DMS153 (cell line): ENCODE measurements around the gene SLC39A3.

Source experiments
- DNase-seq: peaks from one replicate; lab custom pipeline; 2025; lab: John Stamatoyannopoulos, UW

Gene SLC39A3

DNA sequence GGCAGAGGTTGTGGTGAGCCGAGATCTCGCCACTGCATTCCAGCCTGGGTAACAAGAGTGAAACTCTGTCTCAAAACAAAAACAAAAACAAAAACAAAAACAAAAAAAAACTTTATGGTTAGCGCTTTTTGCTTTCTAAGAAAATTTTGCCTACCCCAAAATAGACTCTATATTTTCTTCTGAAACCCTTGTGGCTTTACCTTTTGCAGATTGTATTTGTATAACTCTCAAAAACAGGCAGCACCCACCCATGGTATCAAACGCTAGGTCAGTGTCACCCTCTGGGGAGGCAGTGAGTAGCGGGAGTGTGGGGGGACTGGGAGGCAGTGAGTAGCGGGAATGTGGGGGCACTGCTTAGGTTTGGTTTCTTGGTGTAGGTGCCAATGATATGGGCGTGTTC, 7.5 kb upstream of the SLC39A3 start:
- no peak for DNase-seq

DNA sequence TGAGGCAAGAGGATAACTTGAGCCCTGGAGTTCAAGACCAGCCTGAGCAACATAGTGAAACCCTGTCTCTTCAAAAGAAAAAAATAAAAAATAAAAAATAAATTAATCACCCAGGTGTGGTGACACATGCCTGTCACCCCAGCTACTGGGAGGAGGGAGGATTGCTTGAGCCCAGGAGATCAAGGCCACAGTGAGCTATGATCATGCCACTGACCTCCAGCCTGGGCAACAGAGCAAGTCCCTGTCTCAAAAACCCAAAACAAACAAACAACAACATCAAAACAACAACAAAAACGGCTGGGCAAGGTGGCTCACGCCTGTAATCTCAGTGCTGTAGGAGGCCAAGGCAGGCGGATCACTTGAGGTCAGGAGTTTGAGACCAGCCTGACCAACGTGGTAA, 4.3 kb upstream of the SLC39A3 start:
- DNase-seq, result no peak

DNA sequence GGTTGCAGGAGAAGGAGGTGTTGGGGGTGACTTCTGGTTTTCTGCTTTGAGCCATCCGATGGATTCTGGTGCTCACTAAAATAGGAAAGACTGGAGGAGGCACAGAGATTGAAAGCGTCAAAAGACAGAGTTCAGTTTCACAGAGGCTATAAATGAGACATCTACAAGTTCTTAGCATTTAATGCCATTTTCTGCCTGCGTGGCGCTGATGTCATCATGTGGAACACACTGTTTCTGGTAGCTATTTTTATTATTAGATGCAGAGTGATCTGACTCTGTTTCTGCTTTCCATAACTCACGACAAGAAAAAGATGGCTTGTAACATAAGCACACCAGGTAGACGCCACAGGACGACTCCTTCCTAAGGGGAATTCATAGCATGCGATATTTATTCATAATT, 3.3 kb upstream of the SLC39A3 start:
- DNase-seq, result no peak

DNA sequence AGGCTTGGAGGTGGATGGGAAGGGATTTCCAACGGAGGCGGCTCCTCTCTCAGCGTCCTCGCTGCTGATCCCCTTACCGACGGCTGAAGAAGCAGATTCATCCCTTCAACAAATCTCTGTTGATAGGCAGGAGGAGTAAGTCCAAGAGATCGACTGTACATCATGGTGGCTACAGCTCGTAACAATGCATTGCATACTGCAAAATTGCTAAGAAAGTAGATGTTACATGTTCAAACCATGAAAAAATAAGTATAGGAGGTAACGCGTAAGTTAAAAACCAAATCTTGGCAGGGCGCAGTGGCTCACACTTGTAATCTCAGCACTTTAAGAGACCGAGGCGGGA, 468 bp upstream of the SLC39A3 start:
- no peak for DNase-seq

DNA sequence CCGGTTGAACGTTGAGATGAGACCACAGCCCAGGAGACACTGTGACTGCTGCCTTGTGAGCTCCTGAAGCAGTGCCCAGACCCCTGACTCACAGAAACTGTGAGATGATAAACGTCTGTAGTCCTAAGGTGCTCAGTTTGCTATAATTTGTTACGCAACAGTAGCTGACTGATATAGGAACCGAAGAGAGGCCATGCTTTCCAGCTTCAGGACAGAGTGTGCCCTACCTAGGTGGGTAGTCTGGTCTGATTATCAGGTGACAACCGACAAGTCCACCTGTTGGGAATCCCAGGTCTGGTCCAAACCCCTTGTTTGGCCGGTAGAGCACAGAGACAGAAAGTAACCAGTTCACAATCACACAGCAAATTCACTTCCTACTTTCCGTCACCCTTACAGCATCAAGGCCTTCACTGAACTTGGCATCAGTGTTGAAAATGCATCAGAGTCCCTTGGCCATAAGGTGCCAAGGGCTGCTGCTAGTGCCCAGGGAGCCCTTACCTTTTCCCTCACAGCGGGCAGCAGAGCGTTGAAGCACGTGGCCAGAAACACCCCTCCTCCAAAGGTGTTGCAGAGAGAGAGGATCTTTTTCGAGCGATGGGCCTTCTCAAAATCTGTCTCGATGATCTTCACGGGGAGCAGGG, 3.1 kb downstream of the SLC39A3 start:
- DNase-seq, result no peak

DNA sequence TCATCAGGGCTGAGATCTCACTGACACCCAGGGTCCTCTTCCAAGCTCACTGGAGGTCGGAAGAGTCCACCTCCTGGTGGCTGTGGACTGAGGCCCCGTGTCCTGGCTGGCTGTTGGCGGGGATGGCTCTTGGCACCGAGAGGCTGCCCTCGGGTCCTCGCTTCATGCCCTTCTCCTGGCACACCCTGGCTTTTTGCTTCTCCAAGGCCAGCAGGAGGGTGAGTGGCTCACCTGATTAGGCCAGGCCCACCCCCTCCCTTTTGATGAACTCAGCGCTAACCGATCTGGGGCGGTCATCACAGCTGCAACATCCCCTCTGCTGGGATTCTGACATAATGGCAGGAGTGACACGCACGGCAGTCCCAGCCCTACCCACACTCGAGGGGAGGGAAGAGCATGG, 4.4 kb downstream of the SLC39A3 start:
- DNase-seq, result no peak

DNA sequence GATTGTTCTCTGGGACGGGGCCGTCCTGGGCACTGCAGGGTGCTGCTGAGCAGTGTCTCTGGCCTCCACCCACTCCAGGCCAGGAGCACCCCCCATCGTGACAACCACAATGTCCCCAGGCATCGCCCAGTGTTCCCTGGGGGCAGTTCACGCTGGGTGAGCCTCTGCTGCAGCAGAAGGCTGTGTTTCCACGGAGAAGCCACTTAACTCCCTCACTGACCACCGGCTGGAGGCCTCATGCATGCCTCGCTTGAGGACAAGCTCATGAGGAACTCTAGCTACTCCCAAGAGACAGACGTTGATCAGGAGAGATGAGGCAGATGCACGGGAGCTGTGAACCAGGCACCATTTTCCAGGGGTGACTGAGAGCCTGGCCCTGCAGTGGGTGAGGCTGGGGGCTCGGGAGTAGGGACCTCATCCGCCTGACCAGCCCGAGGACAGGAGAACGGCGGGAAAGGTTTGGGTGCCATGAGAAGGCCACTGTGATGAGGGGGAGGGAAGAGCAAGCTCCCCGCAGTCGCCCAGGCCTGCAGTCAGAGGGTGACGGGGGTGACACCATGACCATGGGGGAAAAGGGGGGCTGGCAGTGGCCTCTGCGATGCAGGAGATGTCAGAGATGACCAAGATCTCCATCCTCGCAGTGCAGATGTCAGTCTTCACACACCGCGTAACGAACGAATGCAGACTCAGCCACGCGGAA, 5.1 kb downstream of the SLC39A3 start:
- no peak for DNase-seq

DNA sequence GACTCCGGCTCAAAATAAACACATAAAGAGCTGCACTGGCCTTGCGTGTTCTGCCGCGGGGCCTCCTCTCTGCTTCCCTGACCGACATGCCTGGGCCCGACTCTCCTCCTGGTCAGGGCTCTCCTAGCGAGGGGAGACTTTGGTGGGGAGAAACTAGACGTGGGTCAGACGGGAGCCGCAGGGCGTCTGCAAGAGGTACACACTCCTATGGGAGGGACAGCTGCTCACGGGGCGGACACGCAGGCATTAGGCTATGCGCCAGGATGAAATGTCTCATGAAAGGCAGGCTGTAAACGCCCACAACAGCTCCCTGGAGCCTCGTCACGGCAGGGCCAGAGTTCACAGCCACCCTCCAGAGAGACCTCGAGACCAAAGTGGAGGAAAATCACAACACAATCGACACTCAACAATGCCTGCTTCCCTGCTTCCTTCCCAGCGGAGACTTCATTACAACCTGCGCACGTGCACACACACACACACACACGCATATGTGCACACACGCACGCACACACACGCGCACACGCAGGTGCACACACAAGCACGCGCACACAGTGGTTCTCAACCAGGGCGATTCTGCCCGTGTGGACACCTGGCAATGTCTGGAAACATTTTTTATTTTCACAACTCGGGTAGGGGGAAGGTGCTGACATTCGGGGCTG, 5.8 kb downstream of the SLC39A3 start:
- no peak for DNase-seq

DNA sequence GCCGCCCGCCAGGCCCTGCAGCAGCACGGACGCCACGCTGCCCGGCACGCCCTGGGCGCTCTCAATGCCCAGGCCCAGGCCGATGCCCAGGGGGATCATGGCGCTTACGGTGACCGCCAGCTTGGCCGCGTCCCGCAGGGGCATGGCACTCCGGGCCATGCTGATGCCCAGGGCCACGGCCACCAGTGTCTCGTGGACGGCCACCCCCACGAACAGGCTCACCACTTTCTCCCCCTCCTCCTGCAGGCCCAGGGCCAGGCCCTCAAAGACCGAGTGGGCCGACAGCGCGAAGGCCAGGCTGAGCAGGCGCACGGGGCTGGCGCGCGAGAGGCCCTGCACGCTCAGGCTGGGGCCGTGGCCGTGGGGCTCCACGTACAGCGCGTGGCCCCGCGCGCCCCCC, 6.9 kb downstream of the SLC39A3 start:
- no peak for DNase-seq

DNA sequence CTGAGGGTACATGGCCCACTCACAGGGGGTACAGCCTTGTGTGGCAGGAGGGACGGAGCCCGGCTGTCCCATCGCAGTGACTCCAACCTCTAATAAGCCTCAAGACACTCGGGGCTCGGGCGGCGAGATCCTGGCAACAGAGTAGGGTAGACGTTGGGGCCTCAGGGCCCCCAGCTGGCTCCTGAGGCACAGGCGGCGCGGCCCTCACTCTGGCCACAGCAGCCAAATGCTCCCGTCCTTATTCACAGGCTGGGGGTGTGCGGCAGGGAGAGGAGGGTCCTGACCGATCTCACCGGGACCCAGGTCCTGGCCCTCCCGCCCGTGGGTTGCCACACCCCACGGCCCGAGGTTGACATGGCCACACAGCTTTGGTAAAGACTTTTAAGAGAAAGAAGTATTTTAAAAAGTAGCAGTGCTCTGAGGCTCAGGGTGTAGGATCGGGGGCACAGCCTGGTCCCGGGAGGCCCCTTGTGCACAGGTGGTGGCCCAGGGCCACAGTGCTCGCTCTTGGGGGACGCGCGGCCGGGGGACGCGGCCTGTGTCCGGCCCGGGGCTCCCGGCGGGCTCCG, 7.6 kb downstream of the SLC39A3 start:
- no peak for DNase-seq

DNA sequence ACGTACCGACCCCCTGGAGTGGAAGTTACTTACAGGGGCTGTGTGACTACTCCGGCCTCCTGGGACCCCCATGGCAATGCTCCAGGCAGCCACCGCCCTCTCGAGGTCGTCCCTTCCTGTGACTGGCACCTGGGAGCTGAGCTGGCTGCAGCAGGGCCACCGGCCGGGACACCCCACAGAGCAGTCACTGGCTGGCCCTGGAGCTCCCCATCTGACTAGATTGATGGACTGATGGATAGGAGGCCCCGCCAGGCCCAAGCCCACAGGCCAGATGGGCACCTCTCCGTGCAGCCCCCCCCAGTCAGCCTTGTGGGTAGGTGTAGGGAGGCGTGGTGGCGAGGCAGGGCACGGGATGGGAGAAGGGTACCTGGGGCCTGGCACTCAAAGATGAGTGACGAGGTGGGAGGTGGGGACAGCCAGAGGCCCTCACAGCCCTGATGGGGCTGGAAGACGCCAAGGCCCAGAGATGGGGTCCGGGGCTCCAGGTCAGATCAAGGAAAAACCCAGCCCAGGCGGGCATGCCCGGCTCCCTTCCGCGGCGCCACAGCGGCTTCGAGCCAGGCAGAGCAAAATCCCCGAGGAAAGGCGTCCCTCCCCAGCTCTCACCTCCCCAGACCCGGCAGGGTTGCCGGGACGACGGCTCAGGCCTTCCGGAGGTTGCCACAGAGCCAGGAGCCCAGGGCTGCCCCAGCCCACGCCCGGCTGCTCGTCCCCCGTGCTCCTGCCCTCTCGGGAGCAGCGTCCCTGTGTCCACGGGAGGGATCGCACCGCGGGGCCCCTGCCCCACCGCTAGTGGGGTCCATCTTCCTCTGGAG, 8.4 kb downstream of the SLC39A3 start:
- no peak for DNase-seq

DNA sequence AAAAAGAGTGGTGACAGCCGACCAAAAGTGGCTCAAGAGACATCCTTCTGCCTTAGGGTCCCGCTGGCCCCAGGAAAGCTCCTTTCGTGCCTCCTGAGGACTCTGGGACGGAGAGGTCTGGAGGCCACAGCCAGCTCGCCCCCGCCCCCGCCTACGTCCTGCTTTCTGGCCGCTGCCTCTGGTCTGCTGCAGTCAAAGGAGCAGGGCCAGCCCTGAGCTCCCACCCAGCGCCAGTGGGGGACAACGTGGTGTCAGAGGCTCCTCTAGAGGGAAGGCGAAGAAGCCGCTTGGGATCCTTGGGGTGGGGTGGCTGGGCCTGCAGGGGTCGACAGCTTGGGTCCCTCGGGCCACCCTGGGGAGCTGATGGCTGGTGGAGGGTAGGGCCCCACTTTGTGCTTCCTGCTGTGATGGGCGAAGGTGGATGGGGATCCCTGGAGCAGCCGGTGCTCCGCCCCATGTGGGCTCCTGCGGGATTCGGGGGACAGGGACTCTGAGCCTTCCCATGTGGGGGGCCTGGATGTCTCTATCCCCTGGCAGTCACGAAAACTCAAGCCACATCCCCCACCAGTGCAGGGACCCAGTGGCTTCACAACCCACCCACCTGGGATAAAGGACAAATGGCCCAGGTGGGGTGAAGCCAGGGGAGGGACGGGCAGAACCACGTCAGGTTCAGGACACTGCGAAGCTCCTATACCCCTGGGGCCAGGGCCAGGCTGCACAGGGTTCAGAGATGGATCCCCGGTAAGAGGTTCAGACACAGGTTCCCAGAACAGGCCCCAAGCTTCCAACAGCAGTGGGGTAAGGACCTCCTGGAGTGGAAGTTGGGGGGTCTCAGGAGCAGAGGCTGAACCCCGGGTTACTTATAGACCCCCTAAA, 9.6 kb downstream of the SLC39A3 start:
- DNase-seq, result no peak

DNA sequence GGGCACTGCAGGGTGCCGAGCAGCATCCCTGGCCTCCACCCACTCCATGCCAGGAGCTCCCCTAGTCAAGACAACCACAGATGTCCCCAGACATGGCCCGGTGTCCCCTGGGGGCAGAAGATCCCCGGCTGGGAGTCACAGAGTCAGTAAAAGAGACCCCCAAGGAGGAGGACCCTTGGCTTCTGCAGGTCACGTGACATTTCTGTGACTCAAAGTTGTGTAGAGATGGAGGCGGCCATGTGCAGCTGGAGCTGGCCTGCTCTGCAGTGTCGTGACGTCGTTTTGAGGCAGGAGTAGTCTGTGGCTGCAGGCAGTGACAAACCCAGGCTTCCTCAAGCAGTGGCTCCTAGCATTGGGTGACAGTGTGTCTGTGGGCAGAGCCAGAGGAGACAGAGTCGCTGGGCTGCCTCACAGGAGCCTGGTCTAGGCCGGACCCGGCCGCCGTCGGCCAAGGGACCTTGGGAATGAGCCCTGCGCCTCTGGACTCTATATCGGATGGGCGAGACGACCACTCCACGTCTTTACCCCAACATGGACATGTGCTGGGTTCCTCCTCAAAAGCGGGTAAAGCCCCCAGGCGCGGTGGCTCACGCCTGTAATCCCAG, 10.9 kb downstream of the SLC39A3 start:
- no peak for DNase-seq

DNA sequence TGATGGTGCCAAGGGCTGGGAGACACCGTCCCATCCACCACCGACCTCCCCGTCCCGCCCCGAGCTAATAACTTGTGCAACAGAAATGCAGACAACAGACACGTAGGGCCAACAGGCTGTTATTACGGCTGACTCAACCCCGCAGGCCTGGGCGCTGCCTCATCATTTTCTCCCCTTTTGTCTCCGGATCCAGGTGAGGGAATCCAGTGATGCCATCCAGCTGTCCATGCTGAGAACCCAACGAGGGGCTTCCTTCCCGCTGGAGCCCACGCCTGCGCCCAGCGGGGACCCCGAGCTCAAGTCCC, 12.2 kb downstream of the SLC39A3 start:
- DNase-seq, result no peak

DNA sequence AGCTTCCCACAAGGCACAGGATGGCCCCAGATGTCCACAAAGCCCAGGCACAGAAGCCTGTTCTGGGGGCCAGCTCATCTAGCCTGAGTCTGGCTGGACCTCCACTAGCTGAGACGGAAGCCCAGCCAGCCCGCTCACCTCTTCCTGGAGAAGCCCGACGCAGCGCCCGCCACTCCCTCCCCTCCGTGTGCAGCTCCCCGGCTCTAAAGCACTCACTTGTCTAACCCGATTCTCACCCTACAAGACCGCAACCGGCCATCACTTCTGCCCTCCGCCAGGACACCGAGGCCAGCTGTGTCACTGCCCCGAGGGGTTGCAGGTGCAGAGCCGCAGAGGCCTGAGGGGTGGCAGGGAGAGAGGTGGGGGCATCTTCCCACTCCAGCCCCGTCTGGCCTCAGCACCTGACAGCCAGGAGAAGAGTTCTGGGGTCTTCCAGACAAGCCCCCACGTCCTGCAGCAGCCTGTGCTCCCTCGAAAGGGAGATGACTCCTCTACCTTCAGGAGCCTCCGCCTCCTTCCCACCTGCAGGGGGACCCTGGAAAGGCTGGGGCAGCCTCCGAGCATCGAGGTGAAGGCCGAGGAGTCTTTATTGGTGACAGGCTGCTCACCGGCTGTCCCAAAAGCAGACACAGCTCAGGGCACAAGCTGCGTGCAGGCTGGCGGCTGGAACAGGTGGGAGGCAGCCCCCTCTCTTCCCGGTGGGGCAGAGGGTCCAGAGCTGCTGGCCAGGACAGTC, 12.7 kb downstream of the SLC39A3 start:
- no peak for DNase-seq

DNA sequence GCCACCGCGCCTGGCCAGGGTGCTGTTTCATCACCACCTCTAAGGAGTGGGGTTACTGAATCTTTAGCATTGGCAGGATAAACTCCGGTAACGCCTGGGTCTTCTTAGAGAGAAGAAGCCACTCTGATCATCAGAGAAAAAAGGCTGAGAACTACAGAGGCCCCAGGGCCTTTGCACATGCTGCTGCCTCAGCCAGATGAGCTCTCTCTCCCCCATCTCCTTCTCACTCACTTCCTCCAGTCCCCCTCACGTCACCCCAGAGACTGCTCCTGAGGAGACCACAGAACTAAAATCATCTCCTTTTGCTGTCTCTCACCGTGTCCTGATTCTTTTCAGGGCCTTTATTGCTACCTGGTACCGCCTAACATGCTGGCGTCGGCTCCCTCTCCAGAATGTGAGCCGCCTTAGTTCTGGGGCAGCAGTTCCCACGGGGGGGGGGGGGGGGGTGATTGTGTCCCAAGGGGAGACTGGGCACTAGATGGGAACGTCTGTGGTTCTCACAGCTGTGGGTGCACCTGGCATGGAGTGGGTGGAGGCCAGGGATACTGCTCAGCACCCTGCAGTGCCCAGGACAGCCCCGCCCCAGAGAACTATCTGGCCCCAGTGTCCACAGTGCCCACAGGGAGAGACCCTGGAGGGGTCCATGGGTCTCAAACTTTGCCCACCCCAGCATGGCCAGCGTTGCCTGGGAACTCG, 13.5 kb downstream of the SLC39A3 start:
- DNase-seq, result no peak

DNA sequence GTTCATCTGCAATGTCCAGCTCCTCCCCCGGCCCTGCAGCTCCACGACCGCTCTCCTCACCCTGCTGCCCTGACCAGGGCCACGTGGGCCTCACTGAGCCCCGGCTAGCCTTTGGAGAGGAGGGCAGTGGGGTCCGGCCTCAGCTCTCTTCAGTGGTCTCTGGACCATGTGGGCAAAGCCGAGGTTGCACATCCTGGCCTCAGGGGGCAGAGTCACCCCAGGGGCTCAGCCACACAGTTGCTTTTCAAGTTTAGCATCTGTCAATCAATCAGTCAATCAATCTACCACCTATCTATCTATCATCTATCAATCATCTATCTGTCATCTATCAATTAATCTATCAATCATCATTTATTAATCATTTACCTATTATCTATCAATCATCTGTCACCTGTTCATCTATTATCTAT, 15.7 kb downstream of the SLC39A3 start:
- DNase-seq, result no peak

DNA sequence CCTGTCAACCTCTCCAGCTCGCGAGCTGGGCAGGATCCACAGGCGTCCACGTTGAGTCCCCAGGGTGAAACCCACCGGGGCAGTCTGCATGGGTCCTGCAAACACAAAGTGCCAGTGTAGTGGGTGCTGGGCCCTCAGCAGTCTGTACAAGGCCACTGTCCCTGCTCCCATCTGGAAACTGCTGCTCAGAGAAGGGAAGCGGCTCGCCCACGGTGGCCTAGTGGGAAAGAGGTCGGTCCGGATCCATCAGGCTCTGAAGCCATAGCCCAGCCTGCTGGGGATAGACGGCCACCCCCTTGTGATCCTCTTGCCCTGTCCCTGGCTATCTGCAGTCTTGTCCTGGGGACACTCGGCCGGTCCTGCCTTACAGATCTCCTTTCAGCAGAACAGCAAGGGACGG, 16.1 kb downstream of the SLC39A3 start:
- no peak for DNase-seq

DNA sequence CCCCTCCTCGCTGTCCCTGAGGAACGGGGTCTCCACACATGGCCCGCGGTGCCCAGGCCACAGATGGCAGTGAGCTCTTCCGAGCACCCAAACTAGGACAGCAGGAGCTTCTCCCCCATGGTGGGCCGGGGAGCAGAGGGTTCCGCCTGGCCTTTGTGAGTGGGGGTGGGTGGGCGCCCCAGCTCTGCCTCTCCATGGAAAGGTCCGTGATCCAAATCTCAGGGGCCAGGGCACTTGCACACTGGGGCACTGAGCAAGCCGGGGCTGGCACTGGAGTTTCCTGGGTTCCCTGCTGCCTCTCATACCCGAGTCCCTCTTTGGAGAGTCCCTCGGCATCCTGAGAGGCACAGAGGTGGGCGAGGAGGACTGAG, 16.5 kb downstream of the SLC39A3 start:
- no peak for DNase-seq
